ENCODE measurements around the gene DCBLD2. TPM values are rescaled to one million over a fixed set of nuclear protein-coding genes. Genes with fewer than 3 reads are reported as not detected.

The DCBLD2 gene
- total and polyA plus RNA-seq, 2 of the 4 experiments (the other 2 are of a cell fraction): 121 to 196 TPM

DNA sequence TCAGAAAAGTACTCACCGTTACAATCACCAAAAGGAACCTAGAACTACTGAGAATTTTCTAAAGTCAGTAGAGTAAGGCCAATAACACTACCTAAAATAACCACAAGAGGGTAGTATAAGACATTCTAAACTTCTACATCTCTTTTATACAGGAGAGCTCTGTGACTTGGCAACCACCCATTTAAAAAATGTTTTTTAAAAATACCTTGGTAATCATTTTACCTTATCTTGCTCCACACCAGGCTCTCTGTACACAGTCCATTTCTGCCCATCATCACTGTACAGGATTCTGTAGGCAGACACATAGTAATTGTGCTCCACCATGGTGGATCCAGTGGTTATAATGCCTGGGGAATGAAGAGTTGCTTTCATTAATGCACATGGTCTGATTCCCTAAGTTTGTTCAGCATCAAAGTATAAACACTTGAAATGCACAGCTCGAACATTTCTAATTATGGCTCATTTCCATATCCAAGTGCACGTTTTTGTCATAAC lies 83.9 kb downstream of the DCBLD2 start:
- no peaks in the 10 kb centered on the region for H3K9me3 ChIP-seq (ENCODE audit: control insufficient read depth, insufficient read depth, low read length)
- no peak overlapping the region for H3K4ac ChIP-seq (ENCODE audit: low read depth, low read length)
- H2BK120ac ChIP-seq (ENCODE audit: low read depth, low read length): no peak overlapping the region
- H3K56ac ChIP-seq (ENCODE audit: extremely low read depth, insufficient read depth, low read length): 0 out of 2 replicates have a peak overlapping the region, but pooled peaks have one; percentile 55
- BruUV-seq (replicated peaks): no TSS peak
- DNase-seq: peak; percentile 59
- dilution Hi-C loops (cut with HindIII; ENCODE audit: low sequenced_read_pairs, unreplicated experiment): no loop called here
- ChIA-PET POLR2A (ENCODE audit: unreplicated experiment) (no interaction called here), CTCF (interaction anchor here (1.2 to 4.6 kb wide), 4 partner anchors 84 to 182 kb away, joined by 5 to 45 read pairs (median 8); partner anchors contain the start of gene DCBLD2)
- peaks cover 5% of the 10 kb centered on the region; the same call in 1 of the 2 replicates for H4K20me1 ChIP-seq (ENCODE audit: insufficient read depth, low read length)
- no peak overlapping the region for H2BK15ac ChIP-seq (ENCODE audit: low read depth, low read length)
- no peak overlapping the region for H2AK9ac ChIP-seq (replicated peaks; ENCODE audit: low read depth, low read length, poor library complexity)
- H2AK5ac ChIP-seq (ENCODE audit: low read depth, low read length): peak overlapping the region; percentile 80; the same call in 1 of the 2 replicates
- no peak overlapping the region for H2BK20ac ChIP-seq (ENCODE audit: low read depth, low read length)
- no peak overlapping the region for H3K14ac ChIP-seq (replicated peaks; ENCODE audit: low read depth, low read length)
- H3K27ac ChIP-seq (ENCODE audit: insufficient read depth, low read length): no peak overlapping the region
- H3K18ac ChIP-seq (ENCODE audit: low read depth, low read length): no peak overlapping the region
- peak; percentile 65 for ATAC-seq (ENCODE audit: low read depth)
- no peak overlapping the region for H3K9ac ChIP-seq (ENCODE audit: low read depth, low read length)
- peaks cover 16% of the 10 kb centered on the region for H3K36me3 ChIP-seq (ENCODE audit: control insufficient read depth, insufficient read depth, low read length)
- H2AFZ ChIP-seq (replicated peaks; ENCODE audit: low read length, poor library complexity): no peak overlapping the region
- no peak overlapping the region for H4K5ac ChIP-seq (ENCODE audit: low read depth, low read length)
- no peak overlapping the region; the same call in 1 of the 2 replicates for H4K91ac ChIP-seq (ENCODE audit: insufficient read depth, low read depth, low read length)
- intact Hi-C loops (cut with micrococcal nuclease): loop anchor here (1.0 to 5.0 kb wide), 3 partner anchors 83 to 935 kb away; partner anchors contain the start of gene DCBLD2
- peaks cover 16 to 21% of the 10 kb centered on the region in 2 experiments; a peak in 3 of 4 replicates for H3K79me1 ChIP-seq (ENCODE audit: low read depth in 1 of 2, low read length in 2 of 2)
- no CpG with 5 or more reads among the region's 3 CpGs for WGBS, 2 experiments (ENCODE audit: extremely low coverage in 2 of 2, insufficient read length in 1 of 2)
- in situ Hi-C loops (cut with MboI; ENCODE audit: low sequenced_read_pairs): loop anchor here (5.0 to 10.0 kb wide), 2 partner anchors 175 to 937 kb away; no protein-coding TSS in a partner anchor
- H2BK5ac ChIP-seq (ENCODE audit: low read depth, low read length, poor library complexity, severe bottlenecking): no peak overlapping the region
- no peak overlapping the region for H3K4me3 ChIP-seq (ENCODE audit: insufficient read depth, low read depth, low read length)
- H4K8ac ChIP-seq (ENCODE audit: low read depth in 2 of 2, low read length in 2 of 2): no peak overlapping the region
- no peaks in the 10 kb centered on the region for H3K27me3 ChIP-seq (ENCODE audit: control insufficient read depth, insufficient read depth, low read length)
- peaks cover 4% of the 10 kb centered on the region for H3K4me1 ChIP-seq (ENCODE audit: control insufficient read depth, insufficient read depth, low read length)
- TF ChIP-seq RAD21 (IDR thresholded peaks at IDR 0.05; ENCODE audit: low read length) (peak; percentile 72), CHD1 (IDR thresholded peaks at IDR 0.05; ENCODE audit: low read depth, low read length) (no peak), SMC3 (IDR thresholded peaks at IDR 0.05; ENCODE audit: low read depth, low read length) (peak; percentile 67)
- TF ChIP-seq, protein P1, sequence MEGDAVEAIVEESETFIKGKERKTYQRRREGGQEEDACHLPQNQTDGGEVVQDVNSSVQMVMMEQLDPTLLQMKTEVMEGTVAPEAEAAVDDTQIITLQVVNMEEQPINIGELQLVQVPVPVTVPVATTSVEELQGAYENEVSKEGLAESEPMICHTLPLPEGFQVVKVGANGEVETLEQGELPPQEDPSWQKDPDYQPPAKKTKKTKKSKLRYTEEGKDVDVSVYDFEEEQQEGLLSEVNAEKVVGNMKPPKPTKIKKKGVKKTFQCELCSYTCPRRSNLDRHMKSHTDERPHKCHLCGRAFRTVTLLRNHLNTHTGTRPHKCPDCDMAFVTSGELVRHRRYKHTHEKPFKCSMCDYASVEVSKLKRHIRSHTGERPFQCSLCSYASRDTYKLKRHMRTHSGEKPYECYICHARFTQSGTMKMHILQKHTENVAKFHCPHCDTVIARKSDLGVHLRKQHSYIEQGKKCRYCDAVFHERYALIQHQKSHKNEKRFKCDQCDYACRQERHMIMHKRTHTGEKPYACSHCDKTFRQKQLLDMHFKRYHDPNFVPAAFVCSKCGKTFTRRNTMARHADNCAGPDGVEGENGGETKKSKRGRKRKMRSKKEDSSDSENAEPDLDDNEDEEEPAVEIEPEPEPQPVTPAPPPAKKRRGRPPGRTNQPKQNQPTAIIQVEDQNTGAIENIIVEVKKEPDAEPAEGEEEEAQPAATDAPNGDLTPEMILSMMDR (conservative IDR thresholded peaks at IDR 0.05; ENCODE audit: low read depth, low read length): peak; percentile 69
- H3K23ac ChIP-seq (ENCODE audit: low read depth, low read length): no peak overlapping the region; the same call in 1 of the 2 replicates
- H3K4me2 ChIP-seq (ENCODE audit: low read depth, low read length): peak overlapping the region; percentile 60; the same call in 1 of the 2 replicates
- no peaks in the 10 kb centered on the region for H3K9me1 ChIP-seq (ENCODE audit: insufficient read depth, low read length)
